CD1c-positive myeloid dendritic cell (primary cell): ENCODE results near the gene CLIC5.
A peak's percentile ranks its signal among the peaks of the same experiment; 100 is the strongest.
"Not testable (repeated sequence)": the region's sequence is repeated elsewhere in the genome, so short reads cannot be mapped to it uniquely, and the experiment has no call there.

ENCODE experiments used
- DNase-seq: peaks from one replicate; pipeline ENCODE4 v3.0.0-alpha.2; 2016; ENCODE audit errors: extremely low spot score

The CLIC5 gene

DNA sequence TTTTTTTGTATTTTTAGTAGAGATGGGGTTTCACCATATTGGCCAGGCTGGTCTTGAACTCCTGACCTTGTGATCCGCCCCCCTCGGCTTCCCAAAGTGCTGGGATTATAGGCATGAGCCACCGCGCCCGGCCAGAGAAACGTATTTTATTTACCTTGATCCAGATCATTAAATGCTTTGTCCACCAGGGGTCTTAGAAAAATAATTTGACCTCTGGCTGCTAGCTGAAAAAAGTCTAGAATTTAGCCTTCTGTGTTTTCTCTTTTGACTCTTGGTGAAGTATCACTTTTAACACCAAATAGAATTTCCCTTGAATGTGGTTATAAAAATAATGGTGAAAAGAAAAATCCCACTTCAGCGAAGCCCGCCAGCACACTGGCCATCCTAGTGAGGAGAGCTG, 89.2 kb downstream of the CLIC5 start:
- DNase-seq: not testable (repeated sequence)

- DNase-seq: no peak
These were observed 90.8 kb downstream of the CLIC5 start for GRCh38 chr6:45924763-45925342.

DNA sequence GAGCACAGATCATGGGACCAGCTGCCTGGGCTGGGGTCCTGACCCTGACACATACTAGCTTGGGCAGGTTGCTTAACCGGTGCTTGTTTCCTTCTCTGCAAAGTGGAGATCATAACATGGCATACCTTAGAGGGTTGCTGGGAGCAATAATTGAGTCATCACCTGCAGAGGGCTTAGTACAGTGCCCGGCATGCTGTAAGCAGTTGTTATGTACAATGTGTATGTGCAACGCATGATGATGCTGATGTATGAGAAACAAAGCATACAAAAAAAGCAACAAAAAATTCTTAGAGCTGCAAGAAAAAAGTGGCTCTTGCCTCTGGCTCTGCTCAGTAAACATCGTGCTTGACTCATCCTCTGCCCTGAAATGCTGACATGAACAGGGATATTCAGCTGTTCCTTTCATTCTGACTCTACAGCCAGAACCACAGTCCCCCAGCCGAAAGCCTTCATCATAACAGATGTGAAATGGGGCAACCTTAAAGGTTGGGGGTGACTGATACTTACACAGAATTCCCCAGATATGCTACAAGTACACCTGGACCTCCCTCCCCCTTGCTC, 91.7 kb downstream of the CLIC5 start:
- no peak for DNase-seq

DNA sequence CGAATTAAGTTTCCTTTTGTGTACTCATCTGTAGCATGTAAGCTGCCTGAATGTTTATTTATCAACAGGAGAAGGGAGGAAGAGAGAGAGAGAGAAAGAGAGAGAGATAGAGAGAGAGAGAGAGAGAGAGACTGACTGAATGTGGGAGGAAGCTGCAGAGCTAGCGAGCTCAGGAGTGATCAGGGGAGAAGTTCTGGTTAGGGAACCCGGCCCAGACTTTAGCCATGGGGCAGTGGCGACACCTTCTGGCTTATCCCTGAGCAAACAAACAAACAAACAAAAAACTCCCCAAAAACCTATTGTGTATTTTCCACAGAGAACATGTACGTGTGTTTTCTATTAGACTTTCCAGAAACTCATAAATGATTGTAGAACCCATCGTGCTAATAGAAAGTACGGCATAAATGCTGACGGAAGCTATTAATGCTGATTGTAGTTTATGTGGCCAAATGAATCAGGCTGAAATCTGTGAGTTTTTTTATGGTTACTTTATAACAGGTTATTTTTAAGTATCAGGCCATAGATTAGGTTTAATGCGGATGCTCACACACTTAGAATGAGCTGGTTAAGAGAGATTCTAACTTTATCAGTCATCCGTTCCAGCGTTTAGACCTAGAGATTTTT, 92.8 kb downstream of the CLIC5 start:
- DNase-seq: peak; percentile 70

- DNase-seq: no peak
These were observed 93.9 kb downstream of the CLIC5 start for GRCh38 chr6:45921691-45922281.

DNA sequence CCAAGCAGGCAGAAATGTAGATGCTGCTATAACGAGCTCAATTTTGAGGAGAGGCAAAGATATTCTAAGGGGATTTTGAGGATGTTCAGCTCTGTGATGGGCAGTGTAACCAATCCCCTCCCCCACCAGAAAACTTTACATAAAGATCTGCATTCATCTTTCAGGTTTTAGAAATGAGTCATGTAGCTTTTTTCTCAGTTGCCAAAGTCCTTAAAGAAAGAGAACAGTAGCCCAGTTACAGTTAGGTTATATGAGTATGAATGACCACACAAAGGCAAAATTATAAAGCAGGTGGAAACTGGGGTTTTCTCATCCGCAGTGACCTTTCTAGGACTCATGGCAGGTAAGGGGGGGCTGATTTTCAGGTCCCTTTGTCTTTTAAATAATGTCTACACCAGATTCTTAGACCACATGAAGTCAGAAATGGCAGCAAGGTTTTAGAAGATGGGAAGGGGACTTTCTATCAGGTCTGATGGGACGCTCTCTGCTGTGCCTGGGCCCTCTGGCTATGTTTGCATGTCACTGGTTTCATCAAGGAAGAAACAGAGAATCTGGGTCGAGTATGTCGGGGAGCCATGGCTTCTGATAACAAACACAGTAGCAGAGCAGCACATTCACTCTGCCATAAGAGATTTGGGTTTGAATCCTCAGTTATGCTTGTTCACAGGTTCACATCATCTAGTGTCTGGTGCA, 94.7 kb downstream of the CLIC5 start:
- DNase-seq: no peak

- no peak for DNase-seq
These were observed 98.2 kb downstream of the CLIC5 start for GRCh38 chr6:45917439-45917838.

DNA sequence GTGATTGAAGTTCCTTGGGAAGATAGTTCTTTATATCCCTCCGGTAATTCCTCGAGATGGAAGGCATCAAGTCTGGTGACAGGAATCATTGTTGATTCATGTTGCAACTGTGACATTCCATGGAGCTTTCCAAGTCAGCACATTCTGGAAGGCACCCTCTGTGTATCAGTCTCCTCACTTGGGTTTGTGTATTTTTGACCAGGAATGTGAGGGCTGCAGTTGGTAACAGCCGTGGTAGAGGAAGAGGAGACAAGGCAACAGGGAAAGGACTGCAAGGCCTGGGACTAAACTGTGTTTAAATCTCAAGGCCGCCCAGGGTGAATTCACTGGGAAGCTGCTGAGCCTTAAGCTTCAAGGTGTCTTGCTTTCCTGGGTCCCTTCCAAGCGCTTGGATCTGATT, 99.0 kb downstream of the CLIC5 start:
- no peak for DNase-seq

- no peak for DNase-seq
These were observed 99.7 kb downstream of the CLIC5 start for GRCh38 chr6:45915780-45916468.

- DNase-seq: no peak
These were observed 104.0 kb downstream of the CLIC5 start for GRCh38 chr6:45911691-45912090.

GRCh38 chr6:45903959-45904358, 111.7 kb downstream of the CLIC5 start:
- no peak for DNase-seq

GRCh38 chr6:45902984-45903383, 112.7 kb downstream of the CLIC5 start:
- no peak for DNase-seq

GRCh38 chr6:45901767-45902650, 113.7 kb downstream of the CLIC5 start:
- DNase-seq: no peak

DNA sequence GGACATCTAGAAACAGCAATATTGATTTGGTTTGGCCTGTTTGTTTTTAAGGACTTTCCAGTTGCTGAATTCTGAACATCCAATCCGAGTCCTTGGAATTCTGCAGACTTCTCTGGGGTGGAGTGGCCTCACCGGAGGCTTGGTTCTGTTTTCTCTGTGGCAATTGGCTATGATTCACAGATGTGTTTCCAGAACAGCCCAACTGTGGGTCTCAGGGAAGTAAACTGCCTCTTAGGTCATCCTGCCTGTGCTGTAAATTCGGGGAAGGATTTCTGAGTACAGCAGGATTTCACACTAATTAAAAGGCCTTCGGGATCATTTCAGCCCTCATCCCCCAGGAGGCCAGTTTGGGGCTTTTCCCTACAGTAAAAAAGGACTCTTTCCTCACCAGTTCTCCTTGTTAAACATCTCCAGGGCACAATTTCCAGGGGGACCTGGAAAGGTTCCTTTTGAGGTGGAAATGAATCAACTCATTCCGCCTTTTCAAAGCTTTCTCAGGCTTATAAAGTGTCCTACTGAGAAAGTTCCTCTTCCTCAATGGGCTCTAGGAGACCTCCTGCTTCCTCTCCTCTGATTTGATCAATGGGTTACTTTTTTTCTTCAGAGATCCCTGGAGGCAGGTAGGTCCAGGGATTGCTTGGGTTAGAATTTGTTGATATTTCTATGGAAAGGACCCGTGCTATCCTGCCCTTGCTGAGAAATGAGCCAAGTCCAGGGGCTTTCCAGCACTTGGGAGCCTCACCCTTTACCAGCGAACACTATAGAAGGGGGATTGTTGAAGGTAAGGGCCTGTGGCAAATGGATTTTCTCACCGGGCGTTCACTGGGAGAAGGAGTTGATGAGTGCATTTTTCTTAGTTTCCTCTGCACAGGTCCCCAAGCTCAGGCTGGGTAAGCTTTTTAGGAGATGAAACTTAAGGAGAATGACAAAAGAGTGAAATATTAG, 114.6 kb downstream of the CLIC5 start:
- no peak for DNase-seq

DNA sequence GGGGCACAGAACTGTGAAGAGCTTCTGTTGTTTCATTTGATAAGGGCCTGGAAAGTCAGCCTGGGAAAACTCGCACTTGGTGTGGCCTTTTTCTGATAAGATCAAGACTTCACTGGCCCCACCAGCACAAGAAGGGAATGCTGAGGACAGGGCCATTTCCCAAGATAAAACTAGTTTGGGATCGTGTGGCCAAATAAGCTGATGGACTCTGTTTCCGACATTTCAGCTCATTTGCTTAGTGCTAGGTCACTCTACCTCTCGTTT, 116.0 kb downstream of the CLIC5 start:
- DNase-seq: no peak

DNA sequence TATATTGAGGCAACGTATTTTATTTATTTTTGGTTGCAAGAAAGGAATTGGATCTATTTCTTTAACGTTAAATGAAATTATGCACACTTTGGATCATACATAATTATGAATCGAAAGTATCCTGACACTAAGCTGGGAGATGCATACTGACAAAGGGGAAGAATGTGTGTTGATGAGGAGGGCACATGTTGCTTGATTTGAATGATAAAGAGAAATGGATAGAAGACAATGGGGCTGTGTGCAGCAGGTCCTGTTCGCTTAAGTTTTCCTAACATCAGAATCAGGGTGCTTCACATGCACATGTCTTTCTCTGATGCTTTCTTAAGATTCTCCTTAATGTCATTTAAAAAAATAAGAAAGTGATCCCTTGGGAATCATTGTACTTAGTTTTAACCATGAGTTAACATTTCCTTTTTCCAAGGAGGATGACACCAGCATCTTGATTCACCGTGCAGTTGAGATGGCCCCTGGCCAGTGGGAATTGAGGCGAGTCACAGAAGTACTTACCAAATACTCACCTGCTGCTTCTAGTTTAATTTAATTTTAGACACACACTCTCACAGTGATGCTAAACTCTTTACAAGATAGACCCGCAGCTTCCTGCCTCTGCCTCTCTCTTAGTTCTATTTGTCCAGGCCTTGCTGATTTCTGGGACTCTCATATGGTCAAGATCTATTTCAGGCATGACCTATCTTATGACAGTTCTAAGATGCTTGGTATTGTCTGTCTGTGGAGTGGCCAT, 116.5 kb downstream of the CLIC5 start:
- DNase-seq: no peak

GRCh38 chr6:45896783-45897441, 118.7 kb downstream of the CLIC5 start:
- no peak for DNase-seq

DNA sequence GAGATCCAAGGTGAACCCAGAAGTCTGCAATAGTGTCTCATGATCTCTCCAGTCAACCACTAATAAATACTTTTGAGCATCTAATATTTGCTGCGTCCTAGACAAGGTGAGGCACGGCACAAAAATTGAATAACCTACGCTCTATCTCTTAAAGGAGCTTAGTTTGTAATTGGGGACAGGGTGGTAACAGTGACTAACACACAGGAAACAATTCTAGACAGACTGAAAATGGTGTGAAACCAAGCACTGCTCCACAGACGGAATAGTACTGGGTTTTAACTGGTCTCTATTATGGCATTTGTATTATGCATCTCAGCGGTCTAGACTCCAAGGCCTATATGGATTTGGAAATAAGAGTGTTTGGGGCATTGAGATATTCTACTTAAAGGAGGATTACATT, 120.1 kb downstream of the CLIC5 start:
- no peak for DNase-seq

DNA sequence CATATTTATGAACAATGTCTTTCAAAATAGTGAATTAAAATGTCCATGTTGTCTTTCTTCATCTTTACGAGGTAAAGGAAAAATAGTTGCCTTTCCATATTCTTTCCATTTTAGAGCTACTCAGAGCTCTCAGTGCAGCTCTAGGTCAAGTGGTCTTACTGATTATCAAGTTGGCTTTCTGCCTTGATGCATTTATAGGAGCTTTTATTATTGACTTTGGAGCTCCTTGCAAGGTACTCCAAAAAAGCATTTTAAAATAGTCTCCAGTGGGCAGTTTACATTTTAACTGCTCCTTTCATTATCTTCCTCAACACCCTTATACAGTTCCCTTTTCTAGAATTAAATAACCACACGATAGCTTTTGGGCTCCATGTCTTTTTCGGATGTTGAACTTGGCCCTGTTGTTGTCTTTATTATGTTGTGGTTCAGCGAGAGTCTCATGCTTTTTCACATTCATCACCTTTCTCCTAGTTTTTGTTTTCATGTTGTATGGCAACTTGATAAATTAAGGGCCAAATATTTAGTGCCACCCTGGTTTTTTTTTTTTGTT, 122.9 kb downstream of the CLIC5 start:
- DNase-seq: no peak
